Esophagus muscularis mucosa (tissue), 4 donors: ENCODE measurements around the gene ARID3A. TPM values are rescaled to one million over a fixed set of nuclear protein-coding genes. Genes with fewer than 3 reads are reported as not detected.
"Not testable (repeated sequence)": the region's sequence is repeated elsewhere in the genome, so short reads cannot be mapped to it uniquely, and the experiment has no call there.

Source experiments
- DNase-seq: peaks from one replicate; pipeline ENCODE4 v3.0.0-alpha.2; 2017; ENCODE audit errors: extremely low spot score
- H3K27ac ChIP-seq, 4 donors: fragments of 200-600 bp; sonication (generic); replicated peaks in 1 of 4; 1 replicate in 3 of 4; 2 replicates in 1 of 4; pipeline ENCODE4 v1.5.1; 2016 to 2019; ENCODE audit warnings: mild to moderate bottlenecking in 1 of 4
- H3K27me3 ChIP-seq, 4 donors: fragments of 200-600 bp; sonication (generic); one replicate each; pipeline versions ENCODE4 v1.5.1 to v1.6.0; 2016 to 2019
- H3K36me3 ChIP-seq, 4 donors: fragments of 200-600 bp; sonication (generic); one replicate each; pipeline ENCODE4 v1.5.1; 2016 to 2019
- H3K4me1 ChIP-seq, 4 donors: fragments of 200-600 bp; sonication (generic); one replicate each; pipeline ENCODE4 v1.5.1; 2016 to 2019
- H3K4me3 ChIP-seq, 4 donors: fragments of 200-600 bp; sonication (generic); 1 replicate in 2 of 4; 2 replicates in 2 of 4; pipeline ENCODE4 v1.5.1; 2016 to 2019; ENCODE audit warnings: mild to moderate bottlenecking in 4 of 4, moderate library complexity in 1 of 4
- H3K9me3 ChIP-seq, 4 donors: fragments of 200-600 bp; sonication (generic); 1 replicate in 3 of 4; 2 replicates in 1 of 4; pipeline ENCODE4 v1.5.1; 2016 to 2019
- EP300 ChIP-seq: sonication (generic); formaldehyde crosslinking; IDR thresholded peaks from one replicate; pipeline ENCODE4 v1.6.1; 2017; ENCODE audit warnings: antibody characterized with exemption
- POLR2A ChIP-seq: fragments of 450-650 bp; IDR thresholded peaks from one replicate; pipeline ENCODE4 v1.6.1; 2017; ENCODE audit warnings: antibody characterized with exemption, moderate library complexity, mild to moderate bottlenecking, low read depth
- POLR2AphosphoS5 ChIP-seq, 2 donors: sonication (generic); formaldehyde crosslinking; IDR thresholded peaks; one replicate each; pipeline ENCODE4 v1.6.1; 2017; ENCODE audit warnings: antibody characterized with exemption in 2 of 2
- WGBS: methylation state at CpG from one replicate; pipeline ENCODE4 v1.1.5; 2018; 5-methylcytosine and 5-hydroxymethylcytosine counted together
- intact Hi-C: fragments of 100-400 bp; cut with DNase I; formaldehyde crosslinking; loops from one replicate; pipeline ENCODE4 v1.15.1; 2023
- total RNA-seq, 4 donors: library from RNA; depleted of rRNA; stranded (reverse); fragments of >200 nt; gene quantifications; one replicate each; pipeline versions ENCODE4 v1.1.0 to v1.2.1, GENCODE V29; 2016
- TF ChIP-seq, protein P1 (sequence below), 3 experiments: fragments of 200-600 bp in 2 of 3; fragments of 450-650 bp in 1 of 3; sonication (generic) in 2 of 3; IDR thresholded peaks; one replicate each; pipeline ENCODE4 v1.5.1; 2017 to 2019; ENCODE audit warnings: antibody characterized with exemption in 3 of 3, mild to moderate bottlenecking in 2 of 3, moderate library complexity in 1 of 3

ARID3A gene, protein sequence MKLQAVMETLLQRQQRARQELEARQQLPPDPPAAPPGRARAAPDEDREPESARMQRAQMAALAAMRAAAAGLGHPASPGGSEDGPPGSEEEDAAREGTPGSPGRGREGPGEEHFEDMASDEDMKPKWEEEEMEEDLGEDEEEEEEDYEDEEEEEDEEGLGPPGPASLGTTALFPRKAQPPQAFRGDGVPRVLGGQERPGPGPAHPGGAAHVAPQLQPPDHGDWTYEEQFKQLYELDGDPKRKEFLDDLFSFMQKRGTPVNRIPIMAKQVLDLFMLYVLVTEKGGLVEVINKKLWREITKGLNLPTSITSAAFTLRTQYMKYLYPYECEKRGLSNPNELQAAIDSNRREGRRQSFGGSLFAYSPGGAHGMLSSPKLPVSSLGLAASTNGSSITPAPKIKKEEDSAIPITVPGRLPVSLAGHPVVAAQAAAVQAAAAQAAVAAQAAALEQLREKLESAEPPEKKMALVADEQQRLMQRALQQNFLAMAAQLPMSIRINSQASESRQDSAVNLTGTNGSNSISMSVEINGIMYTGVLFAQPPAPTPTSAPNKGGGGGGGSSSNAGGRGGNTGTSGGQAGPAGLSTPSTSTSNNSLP
- 1 to 10 TPM; 2.9 to 8.4 (median 5.0) TPM for total RNA-seq

DNA sequence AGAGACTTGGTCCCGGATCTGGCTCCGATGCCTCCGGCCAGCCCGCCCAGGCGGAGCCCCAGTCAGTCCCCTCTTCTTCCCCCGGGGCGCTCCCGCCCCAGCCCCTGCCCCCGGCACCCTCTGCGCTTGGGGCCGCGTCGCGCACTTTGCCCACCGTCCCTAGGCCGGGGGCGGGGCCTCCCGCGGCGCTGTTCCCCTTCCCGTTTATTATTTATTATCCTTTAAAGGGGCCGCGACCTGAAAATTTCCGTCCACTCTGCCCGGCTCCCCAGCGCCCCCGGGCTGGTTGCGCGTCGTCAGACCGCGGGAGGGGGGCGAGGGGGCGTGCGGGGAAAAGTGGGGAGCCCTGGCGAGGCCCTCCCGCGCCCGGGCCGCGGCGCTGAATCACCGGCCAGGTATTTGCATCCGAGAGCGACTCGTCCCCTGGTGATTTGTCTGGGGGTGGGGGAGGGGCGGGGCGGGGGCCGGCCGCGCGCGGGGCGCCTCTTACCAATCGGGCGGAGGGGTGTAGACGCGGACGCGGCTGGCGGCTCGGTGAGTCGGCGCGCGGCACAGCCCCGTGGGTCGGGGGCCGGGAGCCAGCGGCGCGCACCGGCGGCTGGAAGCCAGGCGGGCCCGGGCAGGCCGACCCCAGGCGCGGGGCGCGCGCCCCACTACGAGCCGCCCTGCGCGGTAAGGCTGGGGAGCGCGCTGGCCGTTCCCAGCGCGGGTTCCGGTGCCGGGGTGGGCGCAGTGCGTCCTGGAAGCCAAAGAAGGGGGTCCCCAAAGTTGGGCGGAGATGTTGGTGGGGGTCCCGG lies at the start of gene ARID3A:
Gene ARID3A (plus strand): TSS at position 510 of the 797 bp plus-strand sequence. CDS start 3,494 bp downstream, outside the sequence.
- Histone ChIP-seq H3K27ac (peak within 1 kb of the TSS; percentile 80 to 88 (median 84)), H3K4me1 (peaks cover 21 to 57% (median 40%) of the 10 kb centered on the region in 4 donors), H3K4me3 (peak within 1 kb of the TSS; percentile 82 to 98 (median 88)), H3K36me3 (peaks cover 0 to 14% (median 6%) of the 10 kb centered on the region in 4 donors), H3K9me3 (no peaks in the 10 kb centered on the region), H3K27me3 (peaks cover 0 to 9% (median 7%) of the 10 kb centered on the region in 4 donors)
- peak; percentile 97 for DNase-seq
- intact Hi-C loops = no loop called here
- 0% methylated on average over 4 of the region's 97 CpGs for WGBS
- TF ChIP-seq POLR2AphosphoS5 (IDR thresholded peaks at IDR 0.05) (peak; percentile 20 to 40), POLR2A (no peak)

DNA sequence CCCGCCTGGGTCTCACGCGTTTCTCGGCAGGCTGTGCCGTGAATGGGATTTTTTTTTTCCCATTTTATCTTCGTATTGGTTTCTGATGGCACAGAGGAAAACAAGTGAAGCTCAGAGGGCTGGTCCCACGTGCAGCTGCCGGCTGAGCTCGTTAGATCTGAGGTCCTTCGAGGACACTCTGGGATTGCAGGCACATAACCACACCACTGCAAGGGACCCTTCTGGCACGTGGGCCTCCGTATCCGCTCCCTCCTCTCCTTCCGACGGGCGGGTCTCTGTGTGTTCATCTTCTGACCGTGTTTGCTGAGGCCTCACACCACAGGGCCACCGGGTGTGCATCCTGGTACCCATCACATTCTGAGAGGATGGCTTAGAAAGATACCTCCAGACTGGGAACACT lies 49.7 kb upstream of the ARID3A start:
- WGBS = 76% methylated on average over 17 of the region's 18 CpGs
- peaks cover 26 to 92% (median 76%) of the 10 kb centered on the region in 4 donors for H3K36me3 ChIP-seq
- no peak for TF ChIP-seq POLR2AphosphoS5 (IDR thresholded peaks at IDR 0.05)
- no peak for TF ChIP-seq POLR2A
- TF ChIP-seq EP300 = no peak
- TF ChIP-seq, protein P1, sequence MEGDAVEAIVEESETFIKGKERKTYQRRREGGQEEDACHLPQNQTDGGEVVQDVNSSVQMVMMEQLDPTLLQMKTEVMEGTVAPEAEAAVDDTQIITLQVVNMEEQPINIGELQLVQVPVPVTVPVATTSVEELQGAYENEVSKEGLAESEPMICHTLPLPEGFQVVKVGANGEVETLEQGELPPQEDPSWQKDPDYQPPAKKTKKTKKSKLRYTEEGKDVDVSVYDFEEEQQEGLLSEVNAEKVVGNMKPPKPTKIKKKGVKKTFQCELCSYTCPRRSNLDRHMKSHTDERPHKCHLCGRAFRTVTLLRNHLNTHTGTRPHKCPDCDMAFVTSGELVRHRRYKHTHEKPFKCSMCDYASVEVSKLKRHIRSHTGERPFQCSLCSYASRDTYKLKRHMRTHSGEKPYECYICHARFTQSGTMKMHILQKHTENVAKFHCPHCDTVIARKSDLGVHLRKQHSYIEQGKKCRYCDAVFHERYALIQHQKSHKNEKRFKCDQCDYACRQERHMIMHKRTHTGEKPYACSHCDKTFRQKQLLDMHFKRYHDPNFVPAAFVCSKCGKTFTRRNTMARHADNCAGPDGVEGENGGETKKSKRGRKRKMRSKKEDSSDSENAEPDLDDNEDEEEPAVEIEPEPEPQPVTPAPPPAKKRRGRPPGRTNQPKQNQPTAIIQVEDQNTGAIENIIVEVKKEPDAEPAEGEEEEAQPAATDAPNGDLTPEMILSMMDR (IDR thresholded peaks at IDR 0.05) = no peak
- no peak for DNase-seq
- H3K27ac ChIP-seq = no peak overlapping the region
- H3K27me3 ChIP-seq = no peaks in the 10 kb centered on the region
- H3K4me3 ChIP-seq = no peak overlapping the region
- intact Hi-C loops = no loop called here
- H3K9me3 ChIP-seq = no peaks in the 10 kb centered on the region
- H3K4me1 ChIP-seq = peaks cover 8 to 15% (median 11%) of the 10 kb centered on the region in 4 donors

DNA sequence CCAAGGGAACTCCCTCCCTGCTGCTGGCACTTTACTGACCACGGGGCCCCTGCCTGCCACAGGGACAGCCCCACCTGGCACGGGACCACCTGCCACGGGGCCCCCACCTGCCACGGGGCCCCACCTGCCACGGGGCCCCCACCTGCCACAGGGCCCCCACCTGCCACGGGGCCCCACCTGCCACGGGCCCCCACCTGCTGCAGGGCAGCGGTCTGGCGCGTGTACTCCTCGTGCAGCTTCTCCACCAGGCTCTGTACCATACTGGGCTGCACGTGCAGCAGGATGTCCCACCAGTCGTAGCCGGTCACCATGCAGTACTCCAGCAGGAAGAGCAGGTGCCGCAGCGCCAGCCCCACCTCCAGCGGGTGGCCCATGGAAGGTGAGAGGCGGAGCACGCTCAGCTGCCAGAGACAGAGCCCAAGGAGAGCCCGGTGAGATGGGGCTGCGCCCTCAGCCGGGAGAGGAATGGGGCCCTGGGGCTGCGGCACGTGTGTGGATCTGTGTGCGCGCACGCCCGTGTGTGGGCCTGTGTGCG lies 49.0 kb upstream of the ARID3A start:
- peaks cover 7 to 13% (median 9%) of the 10 kb centered on the region in 4 donors for H3K4me1 ChIP-seq
- H3K27ac ChIP-seq = no peak overlapping the region
- intact Hi-C loops = no loop called here

DNA sequence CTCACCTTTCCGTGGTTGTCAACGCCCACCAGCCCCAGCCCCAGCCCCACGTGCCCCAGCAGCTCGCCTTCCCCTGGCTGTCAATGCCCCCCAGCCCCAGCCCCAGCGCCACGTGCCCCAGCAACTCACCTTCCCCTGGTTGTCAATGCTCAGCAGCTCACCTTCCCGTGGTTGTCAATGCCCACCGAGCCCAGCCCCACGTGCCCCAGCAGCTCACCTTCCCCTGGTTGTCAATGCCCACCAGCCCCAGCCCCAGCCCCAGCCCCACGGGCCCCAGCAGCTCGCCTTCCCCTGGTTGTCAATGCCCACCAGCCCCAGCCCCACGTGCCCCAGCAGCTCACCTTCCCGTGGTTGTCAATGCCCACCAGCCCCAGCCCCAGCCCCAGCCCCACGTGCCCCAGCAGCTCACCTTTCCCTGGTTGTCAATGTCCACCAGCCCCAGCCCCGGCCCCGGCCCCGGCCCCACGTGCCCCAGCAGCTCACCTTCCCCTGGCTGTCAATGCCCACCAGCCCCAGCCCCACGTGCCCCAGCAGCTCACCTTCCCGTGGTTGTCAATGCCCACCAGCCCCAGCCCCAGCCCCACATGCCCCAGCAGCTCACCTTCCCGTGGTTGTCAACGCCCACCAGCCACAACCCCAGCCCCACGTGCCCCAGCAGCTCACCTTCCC lies 47.7 kb upstream of the ARID3A start:
- intact Hi-C loops, H3K9me3 ChIP-seq: not testable (repeated sequence)
- H3K36me3 ChIP-seq = peaks cover 34 to 98% (median 88%) of the 10 kb centered on the region in 4 donors

More for the DNA sequence above, 49.0 kb upstream of the ARID3A start:
- DNase-seq = no peak
- no peaks in the 10 kb centered on the region for H3K9me3 ChIP-seq
- no peak overlapping the region for H3K4me3 ChIP-seq
- TF ChIP-seq, protein P1 (IDR thresholded peaks at IDR 0.05) = no peak
- TF ChIP-seq POLR2AphosphoS5 (IDR thresholded peaks at IDR 0.05) (no peak), POLR2A (no peak), EP300 (no peak)
- WGBS = 96% methylated on average over 8 of the region's 29 CpGs
- peaks cover 31 to 94% (median 81%) of the 10 kb centered on the region in 4 donors for H3K36me3 ChIP-seq
- H3K27me3 ChIP-seq = no peaks in the 10 kb centered on the region

DNA sequence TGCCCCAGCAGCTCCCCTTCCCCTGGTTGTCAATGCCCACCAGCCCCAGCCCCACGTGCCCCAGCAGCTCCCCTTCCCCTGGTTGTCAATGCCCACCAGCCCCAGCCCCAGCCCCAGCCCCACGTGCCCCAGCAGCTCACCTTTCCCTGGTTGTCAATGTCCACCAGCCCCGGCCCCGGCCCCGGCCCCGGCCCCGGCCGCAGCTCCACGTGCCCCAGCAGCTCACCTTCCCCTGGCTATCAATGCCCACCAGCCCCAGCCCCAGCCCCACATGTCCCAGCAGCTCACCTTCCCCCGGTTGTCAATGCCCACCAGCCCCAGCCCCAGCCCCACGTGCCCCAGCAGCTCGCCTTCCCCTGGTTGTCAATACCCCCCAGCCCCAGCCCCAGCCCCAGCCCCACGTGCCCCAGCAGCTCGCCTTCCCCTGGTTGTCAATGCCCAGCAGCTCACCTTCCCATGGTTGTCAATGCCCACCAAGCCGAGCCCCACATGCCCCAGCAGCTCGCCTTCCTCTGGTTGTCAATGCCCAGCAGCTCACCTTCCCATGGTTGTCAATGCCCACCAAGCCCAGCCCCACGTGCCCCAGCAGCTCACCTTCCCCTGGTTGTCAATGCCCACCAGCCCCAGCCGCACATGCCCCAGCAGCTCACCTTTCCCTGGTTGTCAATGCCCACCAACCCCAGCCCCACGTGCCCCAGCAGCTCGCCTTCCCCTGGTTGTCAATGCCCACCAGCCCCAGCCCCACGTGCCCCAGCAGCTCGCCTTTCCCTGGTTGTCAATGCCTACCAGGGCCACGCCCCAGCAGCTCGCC lies 46.9 kb upstream of the ARID3A start:
- H3K27me3 ChIP-seq, H3K9me3 ChIP-seq, H3K27ac ChIP-seq, DNase-seq, intact Hi-C loops, H3K4me3 ChIP-seq, H3K4me1 ChIP-seq: not testable (repeated sequence)
- H3K36me3 ChIP-seq = peaks cover 39 to 98% (median 87%) of the 10 kb centered on the region in 4 donors
- WGBS = 81% methylated on average over 17 of the region's 24 CpGs

More for the DNA sequence above, 47.7 kb upstream of the ARID3A start:
- WGBS = 88% methylated on average over 15 of the region's 23 CpGs
- H3K4me3 ChIP-seq, H3K27me3 ChIP-seq, H3K27ac ChIP-seq, H3K4me1 ChIP-seq, DNase-seq: not testable (repeated sequence)
